Activated naive CD8-positive, alpha-beta T cell (primary cell): Measurements from ENCODE around the gene ST3GAL6.
"Not testable (repeated sequence)": the region's sequence is repeated elsewhere in the genome, so short reads cannot be mapped to it uniquely, and the experiment has no call there.

Experiments used
- H3K27ac Mint-ChIP-seq: one replicate; pipeline ENCODE4 v1.8.0; 2021; ENCODE audit warnings: mixed read lengths
- H3K27me3 Mint-ChIP-seq: one replicate; pipeline ENCODE4 v1.8.0; 2021; ENCODE audit warnings: mixed read lengths
- H3K36me3 Mint-ChIP-seq: one replicate; pipeline ENCODE4 v1.8.0; 2021; ENCODE audit warnings: mixed read lengths
- H3K4me1 Mint-ChIP-seq: one replicate; pipeline ENCODE4 v1.8.0; 2021; ENCODE audit warnings: low read depth, mixed read lengths
- H3K4me3 Mint-ChIP-seq: one replicate; pipeline ENCODE4 v1.8.0; 2021; ENCODE audit warnings: mild to moderate bottlenecking, mixed read lengths
- H3K9me3 Mint-ChIP-seq: one replicate; pipeline ENCODE4 v1.8.0; 2021; ENCODE audit warnings: low read depth, mixed read lengths

Gene ST3GAL6

DNA sequence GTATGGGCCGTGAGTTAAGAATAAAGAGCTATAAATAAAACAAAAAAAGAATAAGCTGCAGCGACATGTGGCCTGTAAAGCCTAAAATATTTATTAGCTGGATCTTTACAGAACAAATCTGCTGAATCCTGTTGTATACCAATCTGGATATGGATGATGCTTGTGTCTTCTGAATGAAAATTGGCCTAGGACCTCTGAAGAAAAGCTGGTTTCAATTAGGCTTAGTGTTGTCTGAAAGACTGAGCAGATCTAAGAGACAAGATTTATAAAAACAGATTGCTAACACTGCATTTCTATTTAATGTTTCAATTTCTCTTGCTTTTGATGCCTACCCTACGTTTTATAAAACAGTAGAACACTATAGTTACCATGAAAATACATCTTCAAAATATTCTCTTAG lies 57.9 kb downstream of the ST3GAL6 start:
- Mint-ChIP-seq H3K4me1 (no peaks in the 10 kb centered on the region), H3K36me3 (no peaks in the 10 kb centered on the region), H3K27ac (no peak overlapping the region), H3K4me3 (no peak overlapping the region), H3K9me3 (no peaks in the 10 kb centered on the region), H3K27me3 (no peaks in the 10 kb centered on the region)

DNA sequence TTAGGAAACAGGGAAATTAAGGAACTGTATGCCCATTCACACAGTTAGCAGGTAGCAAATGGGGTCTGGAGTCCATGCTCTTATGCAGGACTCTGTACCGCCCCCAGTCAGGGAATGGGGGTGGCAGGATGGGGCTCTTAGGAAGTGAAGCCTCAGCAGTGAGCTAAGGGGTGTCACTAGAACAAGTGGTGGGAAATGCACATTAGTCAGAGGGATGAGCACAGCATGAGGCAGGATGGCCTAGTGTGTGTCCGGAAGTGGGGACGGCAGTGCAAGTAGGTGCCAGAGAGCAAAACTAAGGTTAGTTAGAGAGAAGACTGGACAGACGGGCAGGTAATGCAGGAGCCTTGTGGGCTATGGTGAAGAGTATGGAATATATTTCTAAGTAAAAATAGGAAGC lies 60.7 kb downstream of the ST3GAL6 start:
- no peaks in the 10 kb centered on the region for H3K9me3 Mint-ChIP-seq
- no peaks in the 10 kb centered on the region for H3K36me3 Mint-ChIP-seq
- no peaks in the 10 kb centered on the region for H3K4me1 Mint-ChIP-seq
- H3K27ac Mint-ChIP-seq = no peak overlapping the region
- H3K27me3 Mint-ChIP-seq = no peaks in the 10 kb centered on the region
- no peak overlapping the region for H3K4me3 Mint-ChIP-seq

DNA sequence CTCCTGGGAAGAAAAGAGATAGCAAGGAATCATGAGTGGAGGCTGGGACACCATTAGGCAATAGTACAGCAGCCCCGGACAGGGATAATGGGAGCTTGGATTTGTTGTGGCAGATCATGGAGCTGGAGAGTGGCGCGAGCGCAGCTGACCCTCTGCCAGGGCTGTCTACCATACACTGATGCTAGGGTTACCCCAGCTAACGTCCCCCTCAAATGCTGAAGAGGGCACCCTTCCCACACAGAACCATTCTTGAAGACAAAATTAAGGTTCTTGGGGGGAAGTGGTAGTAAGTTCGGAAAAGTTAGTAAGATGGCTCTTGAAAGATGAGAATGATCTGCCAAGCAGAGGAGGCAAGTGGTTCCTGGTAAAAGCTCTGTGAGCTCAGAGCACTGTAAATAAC lies 61.1 kb downstream of the ST3GAL6 start:
- no peak overlapping the region for H3K4me3 Mint-ChIP-seq
- no peaks in the 10 kb centered on the region for H3K4me1 Mint-ChIP-seq
- H3K36me3 Mint-ChIP-seq = no peaks in the 10 kb centered on the region
- H3K27ac Mint-ChIP-seq = no peak overlapping the region
- H3K27me3 Mint-ChIP-seq = no peaks in the 10 kb centered on the region
- H3K9me3 Mint-ChIP-seq = peaks cover 1% of the 10 kb centered on the region

DNA sequence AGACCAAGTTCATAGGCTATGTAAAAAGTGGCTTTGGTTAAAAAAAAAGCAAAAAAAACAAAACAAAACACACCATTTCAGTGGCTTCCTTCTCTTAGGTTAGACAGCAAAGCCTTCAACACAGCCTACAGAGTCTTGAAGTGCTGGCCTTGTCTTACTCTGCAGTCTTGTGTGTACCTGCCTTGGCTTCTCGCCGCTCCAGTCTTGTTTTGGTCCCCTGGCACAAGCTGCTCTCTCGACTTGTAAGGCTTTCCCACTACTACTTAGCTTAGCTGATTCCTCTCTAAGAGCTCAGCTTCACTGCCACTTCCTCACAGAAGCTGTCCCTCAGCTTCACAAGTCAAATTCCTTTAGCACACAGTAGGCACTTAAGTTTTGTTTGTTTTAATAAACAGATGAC lies 63.0 kb downstream of the ST3GAL6 start:
- Mint-ChIP-seq H3K4me1 (no peaks in the 10 kb centered on the region), H3K27ac (no peak overlapping the region), H3K4me3 (no peak overlapping the region), H3K9me3 (peaks cover 4% of the 10 kb centered on the region), H3K36me3 (no peaks in the 10 kb centered on the region), H3K27me3 (no peaks in the 10 kb centered on the region)

DNA sequence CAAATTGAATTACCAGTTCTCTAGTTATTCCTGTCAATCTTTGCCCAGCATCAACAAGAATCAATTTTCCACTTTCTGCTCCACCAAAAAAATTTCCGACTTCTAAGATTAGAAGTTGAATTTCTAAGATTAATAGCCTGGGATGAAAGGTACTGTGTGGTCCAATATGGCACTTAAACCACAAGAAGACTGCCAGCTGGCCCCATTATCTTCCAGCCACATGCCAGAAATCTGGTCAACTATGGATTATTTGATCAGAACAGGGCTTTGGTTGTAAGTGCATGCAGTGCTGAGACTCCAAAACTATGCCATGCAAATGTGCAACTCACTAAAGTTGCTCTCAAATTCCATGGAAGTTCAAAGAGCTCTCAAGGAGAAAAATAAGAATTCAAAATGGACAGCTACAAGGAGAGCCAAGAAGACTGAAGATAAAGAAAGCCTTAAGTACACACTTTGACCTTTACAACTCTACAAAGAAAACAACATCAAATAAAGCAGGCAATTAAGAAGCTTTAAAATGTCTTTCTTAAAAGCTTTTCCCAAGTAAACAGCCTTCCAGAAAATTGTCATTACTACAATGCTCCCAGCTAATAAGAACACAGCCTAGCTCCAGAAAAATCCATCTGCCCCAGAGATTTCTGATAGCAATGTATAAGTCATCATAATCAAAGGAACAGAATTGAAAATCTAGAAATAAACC lies 64.2 kb downstream of the ST3GAL6 start:
- Mint-ChIP-seq H3K36me3 (no peaks in the 10 kb centered on the region), H3K27ac (no peak overlapping the region), H3K4me3 (no peak overlapping the region), H3K4me1 (no peaks in the 10 kb centered on the region), H3K27me3 (no peaks in the 10 kb centered on the region), H3K9me3 (peaks cover 13% of the 10 kb centered on the region)

DNA sequence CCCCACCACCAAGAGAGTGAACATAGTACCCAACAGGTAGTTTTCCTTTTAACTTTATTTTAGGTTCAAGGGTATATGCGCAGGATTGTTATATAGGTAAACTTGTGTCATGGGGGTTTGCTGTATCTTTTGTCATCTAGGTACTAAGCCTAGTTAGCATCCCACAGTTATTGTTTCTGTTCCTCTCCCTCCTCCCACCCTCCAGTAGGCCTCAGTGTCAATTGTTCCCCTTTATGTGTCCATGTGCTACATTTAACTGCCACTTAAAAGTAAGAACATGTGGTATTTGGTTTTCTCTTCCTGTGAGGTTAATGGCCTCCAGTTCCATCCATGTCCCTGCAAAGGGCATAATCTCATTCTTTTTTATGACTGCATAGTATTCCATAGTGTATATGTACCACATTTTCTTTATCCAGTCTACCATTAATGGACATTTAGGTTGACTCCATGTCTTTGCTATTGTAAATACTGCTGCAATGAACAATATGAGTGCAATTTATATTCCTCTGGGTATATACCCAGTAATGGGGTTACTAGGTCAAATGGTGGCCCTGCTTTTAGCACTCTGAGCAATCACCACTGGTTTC lies 66.2 kb downstream of the ST3GAL6 start:
- Mint-ChIP-seq H3K9me3 (peaks cover 13% of the 10 kb centered on the region), H3K27ac (no peak overlapping the region), H3K27me3 (no peaks in the 10 kb centered on the region), H3K36me3 (no peaks in the 10 kb centered on the region), H3K4me3 (no peak overlapping the region), H3K4me1 (no peaks in the 10 kb centered on the region)

DNA sequence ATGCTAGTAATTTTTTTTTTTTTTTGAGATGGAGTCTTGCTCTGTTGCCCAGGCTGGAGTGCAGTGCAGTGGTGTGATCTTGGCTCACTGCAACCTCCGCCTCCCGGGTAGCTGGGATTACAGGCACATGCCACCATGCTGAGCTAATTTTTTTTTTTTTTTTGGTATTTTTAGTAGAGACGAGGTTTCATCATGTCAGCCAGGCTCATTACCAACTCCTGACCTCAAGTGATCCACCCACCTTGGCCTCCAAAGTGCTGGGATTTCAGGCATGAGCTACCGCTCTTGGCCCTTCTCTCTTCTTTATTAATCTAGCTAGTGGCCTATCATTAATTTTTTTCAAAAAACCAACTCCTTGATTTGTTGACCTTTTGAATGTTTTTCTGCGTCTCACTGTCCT lies 67.9 kb downstream of the ST3GAL6 start:
- not testable (repeated sequence) for H3K27ac Mint-ChIP-seq, H3K4me3 Mint-ChIP-seq, H3K4me1 Mint-ChIP-seq, H3K27me3 Mint-ChIP-seq, H3K36me3 Mint-ChIP-seq
- H3K9me3 Mint-ChIP-seq = peaks cover 13% of the 10 kb centered on the region

DNA sequence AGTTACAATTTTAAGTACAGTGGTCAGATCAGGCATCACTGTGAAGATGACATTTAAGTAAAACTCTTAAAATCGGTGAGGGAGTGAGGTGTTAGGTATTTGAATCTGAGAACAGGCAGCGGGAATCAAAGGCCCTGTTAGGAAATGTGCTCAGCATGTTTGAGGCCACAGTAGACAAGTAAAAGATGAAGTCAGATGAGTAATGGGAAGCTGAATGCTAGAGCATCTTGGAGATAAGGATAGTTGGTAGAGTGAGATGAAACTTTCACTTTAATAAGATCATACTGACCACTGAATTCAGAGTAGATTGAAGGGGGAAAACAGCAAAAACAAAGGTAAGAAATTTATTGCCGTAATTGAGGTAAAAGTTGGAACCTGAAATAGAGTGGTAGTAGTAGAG lies 76.7 kb downstream of the ST3GAL6 start:
- Mint-ChIP-seq H3K4me1 (no peaks in the 10 kb centered on the region), H3K27me3 (no peaks in the 10 kb centered on the region), H3K9me3 (no peaks in the 10 kb centered on the region), H3K36me3 (peaks cover 3% of the 10 kb centered on the region), H3K27ac (no peak overlapping the region), H3K4me3 (no peak overlapping the region)

DNA sequence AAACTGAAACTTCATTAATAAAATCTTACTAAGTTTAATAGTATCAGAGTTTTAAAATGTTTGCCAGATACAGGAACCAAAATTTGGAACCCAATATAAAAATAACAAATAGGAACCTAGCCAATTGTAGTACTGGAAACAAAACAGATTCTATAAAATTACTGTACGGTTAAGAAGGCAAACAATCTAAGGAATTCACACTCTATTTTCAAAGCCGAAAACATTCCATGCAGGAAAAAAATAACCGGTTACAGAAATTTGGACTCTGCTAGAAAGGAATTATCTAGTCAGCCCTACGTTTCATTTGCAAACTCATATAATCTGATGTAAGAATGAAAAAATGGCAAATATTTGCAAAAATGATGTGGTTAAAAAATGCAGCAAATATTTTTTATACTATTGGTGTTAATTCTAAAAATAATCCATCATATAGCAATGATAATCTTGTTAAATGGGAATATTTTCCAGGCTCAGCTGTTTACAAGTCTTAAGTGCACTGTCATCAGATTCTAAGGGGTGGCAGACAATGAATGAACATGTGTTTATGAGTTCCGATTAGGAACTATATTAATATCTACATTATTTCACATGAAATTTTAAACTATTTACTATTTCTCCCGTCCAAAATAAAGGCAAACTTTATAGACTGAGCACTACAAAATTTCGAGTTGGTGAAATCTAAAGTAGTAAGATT lies 80.3 kb downstream of the ST3GAL6 start:
- Mint-ChIP-seq H3K36me3 (peaks cover 6% of the 10 kb centered on the region), H3K4me1 (no peaks in the 10 kb centered on the region), H3K27ac (no peak overlapping the region), H3K27me3 (no peaks in the 10 kb centered on the region), H3K9me3 (no peaks in the 10 kb centered on the region), H3K4me3 (no peak overlapping the region)
